ENCODE results near the gene ACER1. TPM values are rescaled to one million over a fixed set of nuclear protein-coding genes. Genes with fewer than 3 reads are reported as not detected.
A peak's percentile ranks its signal among the peaks of the same experiment; 100 is the strongest.

Gene ACER1
- total RNA-seq, 1 donor from 2014 or later = not detected

GRCh38 chr19:6271721-6272410 is 61.5 kb downstream of the ACER1 start:
- no peaks in the 10 kb centered on the region for H3K9me3 Mint-ChIP-seq (ENCODE audit: unreplicated experiment)
- peaks cover 42% of the 10 kb centered on the region for H3K4me1 Mint-ChIP-seq (ENCODE audit: unreplicated experiment)
- peaks cover 22% of the 10 kb centered on the region for H3K36me3 Mint-ChIP-seq (ENCODE audit: low read depth, unreplicated experiment)
- TF ChIP-seq CTCF (IDR thresholded peaks at IDR 0.05; ENCODE audit: unreplicated experiment) = no peak
- DNase-seq (ENCODE audit: low spot score) = no peak
- peaks cover 14% of the 10 kb centered on the region for H3K27me3 Mint-ChIP-seq (ENCODE audit: unreplicated experiment)
- peak overlapping the region; percentile 1 for H3K4me3 Mint-ChIP-seq (ENCODE audit: unreplicated experiment)
- H3K27ac Mint-ChIP-seq (ENCODE audit: unreplicated experiment) = peak overlapping the region; percentile 40

- TF ChIP-seq CTCF (IDR thresholded peaks at IDR 0.05; ENCODE audit: unreplicated experiment) = no peak
- Mint-ChIP-seq H3K4me3 (ENCODE audit: unreplicated experiment) (no peak overlapping the region), H3K27ac (ENCODE audit: unreplicated experiment) (peak overlapping the region; percentile 42), H3K9me3 (ENCODE audit: unreplicated experiment) (no peaks in the 10 kb centered on the region), H3K27me3 (ENCODE audit: unreplicated experiment) (peaks cover 13% of the 10 kb centered on the region), H3K36me3 (ENCODE audit: low read depth, unreplicated experiment) (peaks cover 22% of the 10 kb centered on the region), H3K4me1 (ENCODE audit: unreplicated experiment) (peaks cover 36% of the 10 kb centered on the region)
- no peak for DNase-seq (ENCODE audit: low spot score)
These were observed 62.2 kb downstream of the ACER1 start for GRCh38 chr19:6271251-6271650.

GRCh38 chr19:6270822-6271221 is 62.6 kb downstream of the ACER1 start:
- DNase-seq (ENCODE audit: low spot score) = no peak
- TF ChIP-seq CTCF (IDR thresholded peaks at IDR 0.05; ENCODE audit: unreplicated experiment) = no peak
- Mint-ChIP-seq H3K4me3 (ENCODE audit: unreplicated experiment) (peak overlapping the region; percentile 51), H3K9me3 (ENCODE audit: unreplicated experiment) (no peaks in the 10 kb centered on the region), H3K4me1 (ENCODE audit: unreplicated experiment) (peaks cover 36% of the 10 kb centered on the region), H3K27me3 (ENCODE audit: unreplicated experiment) (peaks cover 13% of the 10 kb centered on the region), H3K36me3 (ENCODE audit: low read depth, unreplicated experiment) (peaks cover 22% of the 10 kb centered on the region), H3K27ac (ENCODE audit: unreplicated experiment) (peak overlapping the region; percentile 42)

DNA sequence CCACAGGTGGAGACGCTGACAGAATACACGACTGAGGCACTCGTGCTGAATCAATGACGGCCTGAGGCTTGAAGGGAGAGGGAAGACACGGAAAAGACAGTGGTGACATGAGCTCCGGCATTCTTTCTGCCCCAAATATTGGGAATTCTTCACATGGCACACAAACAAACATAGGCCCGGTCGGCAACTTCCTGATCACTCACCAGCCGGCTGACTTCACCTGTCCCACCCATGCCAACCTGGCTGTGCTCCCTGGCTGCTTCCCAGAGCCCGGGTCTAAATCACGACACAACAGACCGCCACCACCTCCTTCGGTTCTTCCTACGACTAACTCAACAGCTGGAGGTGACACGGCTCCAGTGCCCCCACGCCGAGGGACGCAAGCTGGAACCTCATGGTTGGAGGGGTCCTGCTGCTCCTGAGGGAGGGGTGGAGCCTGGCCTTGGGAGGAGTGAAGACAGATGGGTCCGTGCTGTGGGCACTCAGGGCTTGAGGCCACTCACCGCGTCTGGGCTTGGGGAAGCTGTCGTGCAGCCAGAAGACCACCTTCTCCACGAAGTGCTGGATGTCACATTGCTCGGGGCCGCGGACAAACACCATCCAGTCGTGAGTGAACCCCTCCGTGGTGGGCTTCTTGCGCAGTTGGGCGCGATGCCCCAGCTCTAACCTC is 63.2 kb downstream of the ACER1 start:
- Mint-ChIP-seq H3K4me1 (ENCODE audit: unreplicated experiment) (peaks cover 36% of the 10 kb centered on the region), H3K9me3 (ENCODE audit: unreplicated experiment) (no peaks in the 10 kb centered on the region), H3K27me3 (ENCODE audit: unreplicated experiment) (peaks cover 13% of the 10 kb centered on the region), H3K27ac (ENCODE audit: unreplicated experiment) (peak overlapping the region; percentile 74), H3K4me3 (ENCODE audit: unreplicated experiment) (peak overlapping the region; percentile 51), H3K36me3 (ENCODE audit: low read depth, unreplicated experiment) (peaks cover 22% of the 10 kb centered on the region)
- no peak for DNase-seq (ENCODE audit: low spot score)
- no peak for TF ChIP-seq CTCF (IDR thresholded peaks at IDR 0.05; ENCODE audit: unreplicated experiment)
